Stimulated activated effector memory CD8-positive, alpha-beta T cell treated with anti-CD3 and anti-CD28 coated beads, Interleukin-12 subunit alpha, Interleukin-12 subunit beta, amount 100 ng/mL, for 72 hours (primary cell): ENCODE measurements around the gene SAMMSON.

ENCODE experiments used
- ATAC-seq: fragments of 150-1000 bp; cut with Tn5 transposase; 2 replicates; pipeline ENCODE4 v1.10.0; 2021
- DNase-seq, 2 donors: peaks; one replicate each; pipeline ENCODE4 v3.0.0; 2021 to 2022; ENCODE audit warnings: low spot score in 2 of 2
- H3K27ac Mint-ChIP-seq: one replicate; pipeline ENCODE4 v1.8.0; 2022; ENCODE audit warnings: mild to moderate bottlenecking, mixed read lengths
- H3K36me3 Mint-ChIP-seq: one replicate; pipeline ENCODE4 v1.8.0; 2022; ENCODE audit warnings: mild to moderate bottlenecking, mixed read lengths
- H3K4me1 Mint-ChIP-seq: one replicate; pipeline ENCODE4 v1.8.0; 2022; ENCODE audit warnings: mixed read lengths
- H3K4me3 Mint-ChIP-seq: one replicate; pipeline ENCODE4 v1.8.0; 2022; ENCODE audit warnings: mild to moderate bottlenecking, mixed read lengths
- H3K9me3 Mint-ChIP-seq: one replicate; pipeline ENCODE4 v1.8.0; 2022; ENCODE audit warnings: mixed read lengths

SAMMSON gene

DNA sequence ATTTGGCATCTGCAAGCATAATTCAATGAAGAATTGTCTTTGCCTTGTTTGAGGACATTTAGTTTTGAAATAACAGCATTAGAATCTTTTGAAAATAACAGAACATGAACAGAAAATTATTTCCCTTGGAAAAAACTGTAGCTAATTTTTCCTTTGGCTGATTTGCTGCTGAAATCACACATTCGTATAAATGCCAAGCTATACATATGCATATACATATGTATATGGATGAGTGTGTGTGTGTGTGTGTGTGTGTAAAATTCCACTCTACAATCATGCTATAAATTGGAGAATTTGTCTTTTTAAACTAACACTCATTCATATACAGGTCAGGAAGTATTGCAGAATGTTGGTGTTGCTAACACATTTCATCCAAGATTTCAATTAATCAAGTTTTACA lies 57.9 kb downstream of the SAMMSON start:
- no peak for DNase-seq
- Mint-ChIP-seq H3K9me3 (no peaks in the 10 kb centered on the region), H3K27ac (no peak overlapping the region), H3K36me3 (no peaks in the 10 kb centered on the region), H3K4me3 (no peak overlapping the region), H3K4me1 (no peaks in the 10 kb centered on the region)
- ATAC-seq = no peak

DNA sequence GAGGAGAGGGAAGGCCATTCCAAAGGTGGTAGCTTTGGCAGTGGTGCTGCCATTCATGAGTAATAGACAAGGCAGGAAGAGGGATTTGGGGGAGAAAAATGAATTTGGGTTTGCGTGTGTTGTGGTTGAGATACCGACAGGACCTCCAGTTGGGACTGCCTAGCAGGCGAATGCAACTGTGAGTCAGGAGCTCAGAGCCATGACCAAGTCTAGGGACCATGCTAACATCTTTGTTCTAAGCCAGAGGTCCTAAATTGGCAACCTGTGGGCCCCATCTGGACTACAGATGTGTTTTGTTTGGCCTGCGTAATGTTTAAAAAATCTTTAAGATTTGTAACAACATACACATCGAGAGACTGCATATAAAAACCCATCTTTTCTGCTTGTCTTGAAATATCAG lies 61.6 kb downstream of the SAMMSON start:
- Mint-ChIP-seq H3K27ac (no peak overlapping the region), H3K9me3 (no peaks in the 10 kb centered on the region), H3K36me3 (no peaks in the 10 kb centered on the region), H3K4me3 (no peak overlapping the region), H3K4me1 (no peaks in the 10 kb centered on the region)
- DNase-seq (no peak), ATAC-seq (no peak)

- no peaks in the 10 kb centered on the region for H3K4me1 Mint-ChIP-seq
- H3K27ac Mint-ChIP-seq = no peak overlapping the region
- DNase-seq (no peak), ATAC-seq (no peak)
- no peak overlapping the region for H3K4me3 Mint-ChIP-seq
- no peaks in the 10 kb centered on the region for H3K36me3 Mint-ChIP-seq
- H3K9me3 Mint-ChIP-seq = no peaks in the 10 kb centered on the region
These were observed 64.8 kb downstream of the SAMMSON start for GRCh38 chr3:70064194-70064779.

DNA sequence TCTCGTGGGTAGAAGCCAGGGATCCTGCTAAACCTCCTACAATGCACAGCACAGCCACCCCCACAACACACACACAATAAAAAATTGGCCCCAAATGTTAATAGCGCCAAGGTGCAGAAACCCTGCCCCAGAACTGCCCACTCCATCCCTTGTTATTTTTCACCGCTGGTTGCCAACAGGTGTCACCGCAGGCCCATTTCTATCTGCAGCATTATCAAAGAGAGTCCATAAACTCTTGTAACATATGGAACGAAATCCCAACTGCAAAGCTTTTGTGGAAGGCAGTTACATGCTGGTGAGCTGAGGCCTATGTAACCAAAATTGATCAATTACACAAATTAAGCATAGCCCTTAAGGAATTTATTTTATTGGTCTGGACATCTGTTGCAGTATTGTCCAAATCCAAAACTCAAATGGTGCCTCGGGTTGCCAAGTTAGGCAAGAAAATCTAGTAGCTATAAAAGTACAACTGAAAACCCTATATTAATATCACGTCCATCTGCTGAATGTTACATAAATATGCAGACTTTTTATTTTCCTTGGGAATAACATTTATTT lies 66.2 kb downstream of the SAMMSON start:
- H3K36me3 Mint-ChIP-seq = no peaks in the 10 kb centered on the region
- no peaks in the 10 kb centered on the region for H3K4me1 Mint-ChIP-seq
- DNase-seq (no peak), ATAC-seq (no peak)
- H3K4me3 Mint-ChIP-seq = no peak overlapping the region
- H3K9me3 Mint-ChIP-seq = no peaks in the 10 kb centered on the region
- no peak overlapping the region for H3K27ac Mint-ChIP-seq

DNA sequence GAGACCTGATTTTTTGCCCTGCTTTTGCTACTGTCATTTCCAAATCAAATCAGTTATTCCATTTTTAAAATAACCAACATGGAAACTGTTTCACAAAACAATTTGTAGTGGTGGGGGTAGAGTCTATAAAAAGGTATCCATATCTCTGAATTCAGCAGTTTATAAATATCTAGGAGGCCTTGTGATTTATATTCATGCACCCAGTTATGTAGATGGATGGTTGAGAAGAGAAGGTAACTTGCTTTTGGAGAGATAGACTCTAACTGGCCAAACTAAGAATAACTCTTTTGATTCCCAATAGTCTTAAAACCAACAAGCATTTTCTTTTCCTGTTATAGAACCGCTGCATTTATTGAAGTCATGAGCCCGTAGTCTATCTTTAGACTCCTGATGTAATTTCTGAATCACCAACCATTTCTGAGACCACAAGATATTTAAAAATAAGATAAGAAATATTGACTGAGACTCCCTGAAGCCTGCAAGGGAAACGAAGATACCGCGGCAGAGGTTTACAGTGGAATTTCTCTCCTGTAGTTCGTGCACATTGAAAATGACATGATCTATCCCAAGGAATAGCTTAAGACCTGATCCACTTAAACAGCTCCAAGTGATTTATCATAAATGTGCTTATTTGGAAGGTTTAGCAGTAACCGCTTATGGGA lies 68.5 kb downstream of the SAMMSON start:
- DNase-seq (no peak), ATAC-seq (no peak)
- Mint-ChIP-seq H3K9me3 (no peaks in the 10 kb centered on the region), H3K4me1 (no peaks in the 10 kb centered on the region), H3K4me3 (no peak overlapping the region), H3K36me3 (no peaks in the 10 kb centered on the region), H3K27ac (no peak overlapping the region)

DNA sequence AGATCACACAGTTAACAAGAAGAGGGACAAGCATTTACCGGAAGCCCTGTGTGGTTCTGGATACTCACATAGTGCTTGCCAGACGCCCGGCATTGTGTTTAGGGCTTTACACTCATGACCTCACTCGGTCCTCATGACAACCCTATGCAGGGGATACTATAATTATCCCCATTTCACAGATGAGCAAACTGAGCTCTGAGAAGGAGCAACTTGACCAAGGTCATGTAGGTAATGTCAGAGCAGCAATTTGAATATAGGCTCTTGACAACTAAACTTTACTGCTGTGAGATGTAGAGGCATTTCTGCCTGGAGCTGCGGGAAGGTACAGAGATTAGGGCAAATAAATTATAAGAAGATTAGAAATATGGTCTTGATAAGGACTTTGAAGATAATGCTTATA lies 70.0 kb downstream of the SAMMSON start:
- Mint-ChIP-seq H3K27ac (no peak overlapping the region), H3K36me3 (no peaks in the 10 kb centered on the region), H3K4me3 (no peak overlapping the region), H3K9me3 (no peaks in the 10 kb centered on the region), H3K4me1 (no peaks in the 10 kb centered on the region)
- no peak for DNase-seq
- no peak for ATAC-seq

DNA sequence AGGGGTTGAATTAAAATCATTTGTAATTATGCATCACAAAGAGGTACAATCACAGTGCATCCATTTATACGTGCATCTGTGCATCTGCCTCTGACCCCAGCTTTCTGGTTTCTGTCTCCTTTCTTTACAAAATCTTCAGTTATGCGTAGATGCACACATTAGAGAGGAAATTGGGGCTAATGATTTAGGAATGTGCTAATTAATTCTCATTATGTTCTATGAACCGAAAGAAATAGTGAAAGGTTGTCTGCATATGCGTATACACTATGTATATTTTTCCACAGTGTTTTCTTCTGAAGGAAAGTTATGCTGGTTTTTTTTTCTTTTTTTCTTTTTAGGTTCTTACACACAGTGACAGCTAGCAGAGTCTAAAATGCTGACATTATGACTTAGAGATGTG lies 71.6 kb downstream of the SAMMSON start:
- DNase-seq (no peak), ATAC-seq (no peak)
- Mint-ChIP-seq H3K9me3 (peaks cover 3% of the 10 kb centered on the region), H3K4me1 (no peaks in the 10 kb centered on the region), H3K36me3 (no peaks in the 10 kb centered on the region), H3K4me3 (no peak overlapping the region), H3K27ac (no peak overlapping the region)

DNA sequence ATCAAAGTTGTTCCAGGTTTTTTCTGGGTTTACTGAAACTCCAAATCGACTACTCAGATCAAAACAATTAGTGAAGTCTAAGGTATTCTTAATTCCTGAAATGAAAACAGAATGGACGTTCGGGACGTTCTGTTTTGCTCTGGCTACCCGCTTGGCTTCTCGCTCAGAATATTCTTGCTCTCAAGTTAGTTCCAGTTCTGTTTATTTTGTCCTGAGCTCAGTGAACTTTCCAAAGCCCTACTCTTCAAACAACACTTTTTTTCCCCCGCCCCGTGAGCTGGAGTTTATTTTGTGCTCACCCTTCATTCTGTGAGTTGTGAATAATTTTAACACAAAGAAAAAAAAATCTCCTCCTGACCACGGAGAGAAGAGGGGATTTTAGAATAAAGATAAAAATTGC lies 72.6 kb downstream of the SAMMSON start:
- no peak for ATAC-seq
- Mint-ChIP-seq H3K36me3 (no peaks in the 10 kb centered on the region), H3K9me3 (peaks cover 3% of the 10 kb centered on the region), H3K27ac (no peak overlapping the region), H3K4me3 (no peak overlapping the region), H3K4me1 (no peaks in the 10 kb centered on the region)
- DNase-seq = no peak

- no peaks in the 10 kb centered on the region for H3K4me1 Mint-ChIP-seq
- no peak overlapping the region for H3K27ac Mint-ChIP-seq
- peaks cover 3% of the 10 kb centered on the region for H3K9me3 Mint-ChIP-seq
- ATAC-seq (no peak), DNase-seq (no peak)
- H3K4me3 Mint-ChIP-seq = no peak overlapping the region
- H3K36me3 Mint-ChIP-seq = no peaks in the 10 kb centered on the region
These were observed 73.2 kb downstream of the SAMMSON start for GRCh38 chr3:70072754-70073153.

GRCh38 chr3:70075101-70075500 lies 75.6 kb downstream of the SAMMSON start:
- DNase-seq (no peak), ATAC-seq (no peak)
- no peak overlapping the region for H3K27ac Mint-ChIP-seq
- H3K4me1 Mint-ChIP-seq = no peaks in the 10 kb centered on the region
- no peaks in the 10 kb centered on the region for H3K36me3 Mint-ChIP-seq
- H3K9me3 Mint-ChIP-seq = peaks cover 3% of the 10 kb centered on the region
- H3K4me3 Mint-ChIP-seq = no peak overlapping the region

DNA sequence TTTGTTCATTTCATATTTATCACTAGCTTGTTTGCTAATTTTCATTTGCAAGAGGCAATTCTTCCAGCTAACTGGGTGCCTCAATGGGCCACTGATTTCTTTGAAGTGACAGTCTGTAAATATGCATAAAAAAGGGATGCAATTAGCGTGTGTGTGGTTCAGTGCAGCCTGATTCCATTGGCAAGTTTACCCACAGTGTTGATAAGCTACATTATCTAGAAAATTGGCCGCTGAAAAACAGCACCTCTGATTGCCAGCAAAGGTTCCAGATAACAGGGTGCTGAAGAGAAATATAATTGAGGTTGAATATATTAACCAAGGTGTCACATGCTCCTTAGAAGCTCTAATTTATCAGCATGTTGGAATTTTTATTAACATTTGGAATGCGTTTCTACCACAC lies 76.9 kb downstream of the SAMMSON start:
- no peak for ATAC-seq
- Mint-ChIP-seq H3K36me3 (no peaks in the 10 kb centered on the region), H3K4me3 (no peak overlapping the region), H3K4me1 (no peaks in the 10 kb centered on the region), H3K27ac (no peak overlapping the region), H3K9me3 (peaks cover 3% of the 10 kb centered on the region)
- no peak for DNase-seq

- H3K36me3 Mint-ChIP-seq = no peaks in the 10 kb centered on the region
- DNase-seq (no peak), ATAC-seq (no peak)
- H3K4me3 Mint-ChIP-seq = no peak overlapping the region
- H3K9me3 Mint-ChIP-seq = peaks cover 3% of the 10 kb centered on the region
- H3K4me1 Mint-ChIP-seq = no peaks in the 10 kb centered on the region
- H3K27ac Mint-ChIP-seq = no peak overlapping the region
These were observed 79.2 kb downstream of the SAMMSON start for GRCh38 chr3:70078778-70079177.

DNA sequence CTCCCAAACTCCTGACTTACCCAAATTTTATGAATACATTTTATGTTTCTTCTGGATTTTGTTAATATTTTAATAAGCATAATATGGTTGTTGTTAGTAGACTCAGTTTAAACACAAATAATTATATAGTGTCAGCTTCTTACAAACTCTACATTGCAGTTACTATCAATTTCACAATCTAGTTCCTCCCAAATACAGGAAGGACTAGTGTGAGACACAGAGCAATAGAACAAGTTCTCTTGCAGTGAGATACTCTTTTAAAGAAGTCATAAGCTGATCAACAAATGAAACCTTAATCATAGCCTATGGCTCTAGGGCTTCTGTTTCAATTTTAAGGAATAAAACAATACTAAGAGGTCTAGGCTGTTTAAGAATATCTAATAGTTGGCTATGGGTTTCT lies 86.1 kb downstream of the SAMMSON start:
- H3K4me1 Mint-ChIP-seq = no peaks in the 10 kb centered on the region
- no peaks in the 10 kb centered on the region for H3K36me3 Mint-ChIP-seq
- DNase-seq (no peak), ATAC-seq (no peak)
- H3K4me3 Mint-ChIP-seq = no peak overlapping the region
- no peak overlapping the region for H3K27ac Mint-ChIP-seq
- H3K9me3 Mint-ChIP-seq = no peaks in the 10 kb centered on the region

- no peak overlapping the region for H3K27ac Mint-ChIP-seq
- H3K4me3 Mint-ChIP-seq = no peak overlapping the region
- H3K36me3 Mint-ChIP-seq = no peaks in the 10 kb centered on the region
- H3K4me1 Mint-ChIP-seq = no peaks in the 10 kb centered on the region
- ATAC-seq (no peak), DNase-seq (no peak)
- H3K9me3 Mint-ChIP-seq = no peaks in the 10 kb centered on the region
These were observed 86.8 kb downstream of the SAMMSON start for GRCh38 chr3:70086336-70086735.

DNA sequence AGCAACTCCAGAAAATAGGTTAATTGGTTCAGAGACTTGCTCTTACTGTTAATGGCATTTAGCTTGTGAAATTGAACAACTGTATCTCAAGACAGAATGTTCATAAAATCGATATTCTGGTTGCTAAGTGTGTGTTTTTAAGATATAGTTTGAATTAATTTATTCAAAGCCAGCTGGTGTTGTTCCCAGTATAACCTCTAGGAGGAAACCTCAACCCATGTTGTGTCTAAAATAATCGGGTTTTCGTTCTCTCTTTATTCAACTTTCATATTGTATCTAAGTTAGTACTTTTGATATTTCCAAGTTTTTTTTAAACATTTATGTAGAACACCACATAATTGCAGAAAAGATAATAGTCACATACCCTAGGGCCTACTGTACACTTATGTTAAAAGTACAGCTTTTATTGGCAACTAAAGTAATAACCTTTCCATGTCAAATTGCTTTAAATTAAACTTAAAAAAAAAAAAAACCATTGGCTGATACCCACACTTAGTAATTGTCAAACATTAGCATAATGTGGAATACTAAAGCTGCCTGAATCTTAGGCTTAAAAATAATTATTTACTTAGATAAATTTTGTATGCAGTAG lies 90.9 kb downstream of the SAMMSON start:
- no peaks in the 10 kb centered on the region for H3K9me3 Mint-ChIP-seq
- no peaks in the 10 kb centered on the region for H3K4me1 Mint-ChIP-seq
- H3K27ac Mint-ChIP-seq = no peak overlapping the region
- no peak overlapping the region for H3K4me3 Mint-ChIP-seq
- no peaks in the 10 kb centered on the region for H3K36me3 Mint-ChIP-seq
- ATAC-seq (no peak), DNase-seq (no peak)

- H3K9me3 Mint-ChIP-seq = no peaks in the 10 kb centered on the region
- H3K4me3 Mint-ChIP-seq = no peak overlapping the region
- H3K36me3 Mint-ChIP-seq = no peaks in the 10 kb centered on the region
- no peak overlapping the region for H3K27ac Mint-ChIP-seq
- no peaks in the 10 kb centered on the region for H3K4me1 Mint-ChIP-seq
- DNase-seq (no peak), ATAC-seq (no peak)
These were observed 94.7 kb downstream of the SAMMSON start for GRCh38 chr3:70094197-70094596.
